ENCODE data around the gene ALOX15B. TPM values are rescaled to one million over a fixed set of nuclear protein-coding genes. Genes with fewer than 3 reads are reported as not detected.

ALOX15B gene
- total RNA-seq, 6 experiments from 2014 or later, result not detected

- H3K4me3 Mint-ChIP-seq, result no peak overlapping the region
- H3K9me3 Mint-ChIP-seq, result no peaks in the 10 kb centered on the region
- peaks cover 10% of the 10 kb centered on the region for H3K4me1 Mint-ChIP-seq (ENCODE audit: low read depth)
- peaks cover 31% of the 10 kb centered on the region for H3K27me3 Mint-ChIP-seq (ENCODE audit: insufficient read depth)
- DNase-seq, result no peak
- H3K27ac Mint-ChIP-seq, result no peak overlapping the region
- TF ChIP-seq, protein P1, sequence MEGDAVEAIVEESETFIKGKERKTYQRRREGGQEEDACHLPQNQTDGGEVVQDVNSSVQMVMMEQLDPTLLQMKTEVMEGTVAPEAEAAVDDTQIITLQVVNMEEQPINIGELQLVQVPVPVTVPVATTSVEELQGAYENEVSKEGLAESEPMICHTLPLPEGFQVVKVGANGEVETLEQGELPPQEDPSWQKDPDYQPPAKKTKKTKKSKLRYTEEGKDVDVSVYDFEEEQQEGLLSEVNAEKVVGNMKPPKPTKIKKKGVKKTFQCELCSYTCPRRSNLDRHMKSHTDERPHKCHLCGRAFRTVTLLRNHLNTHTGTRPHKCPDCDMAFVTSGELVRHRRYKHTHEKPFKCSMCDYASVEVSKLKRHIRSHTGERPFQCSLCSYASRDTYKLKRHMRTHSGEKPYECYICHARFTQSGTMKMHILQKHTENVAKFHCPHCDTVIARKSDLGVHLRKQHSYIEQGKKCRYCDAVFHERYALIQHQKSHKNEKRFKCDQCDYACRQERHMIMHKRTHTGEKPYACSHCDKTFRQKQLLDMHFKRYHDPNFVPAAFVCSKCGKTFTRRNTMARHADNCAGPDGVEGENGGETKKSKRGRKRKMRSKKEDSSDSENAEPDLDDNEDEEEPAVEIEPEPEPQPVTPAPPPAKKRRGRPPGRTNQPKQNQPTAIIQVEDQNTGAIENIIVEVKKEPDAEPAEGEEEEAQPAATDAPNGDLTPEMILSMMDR (IDR thresholded peaks at IDR 0.05), result no peak
- H3K36me3 Mint-ChIP-seq (ENCODE audit: low read depth), result no peaks in the 10 kb centered on the region
Measured at GRCh38 chr17:8052256-8053252, 13.7 kb downstream of the ALOX15B start.

DNA sequence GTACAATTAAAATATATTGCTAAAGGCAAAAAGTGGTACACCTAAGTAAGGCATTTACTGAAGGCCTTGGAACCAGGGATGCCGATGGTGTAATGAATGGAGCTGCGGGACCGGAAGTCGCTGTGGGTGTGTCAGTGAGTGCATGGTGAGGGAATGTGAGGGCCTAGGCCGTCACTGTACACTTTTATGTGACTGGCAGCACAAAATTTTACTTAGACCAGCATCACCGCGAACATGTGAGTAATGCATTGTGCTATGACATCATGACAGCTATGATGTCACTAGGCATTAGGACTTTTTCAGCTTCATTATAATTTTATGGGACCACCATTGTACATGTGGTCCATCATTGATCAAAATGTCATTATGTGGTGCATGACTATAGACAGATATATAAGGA lies 14.7 kb downstream of the ALOX15B start:
- no peak overlapping the region for H3K4me3 Mint-ChIP-seq
- TF ChIP-seq, protein P1 (IDR thresholded peaks at IDR 0.05), result no peak
- no peak for DNase-seq
- no peaks in the 10 kb centered on the region for H3K36me3 Mint-ChIP-seq (ENCODE audit: low read depth)
- H3K27ac Mint-ChIP-seq, result no peak overlapping the region
- H3K4me1 Mint-ChIP-seq (ENCODE audit: low read depth), result peaks cover 10% of the 10 kb centered on the region
- H3K9me3 Mint-ChIP-seq, result no peaks in the 10 kb centered on the region
- peaks cover 32% of the 10 kb centered on the region for H3K27me3 Mint-ChIP-seq (ENCODE audit: insufficient read depth)

GRCh38 chr17:8055851-8056231 lies 17.0 kb downstream of the ALOX15B start:
- no peak overlapping the region for H3K27ac Mint-ChIP-seq
- H3K36me3 Mint-ChIP-seq (ENCODE audit: low read depth), result no peaks in the 10 kb centered on the region
- TF ChIP-seq, protein P1 (IDR thresholded peaks at IDR 0.05), result no peak
- DNase-seq, result no peak
- H3K27me3 Mint-ChIP-seq (ENCODE audit: insufficient read depth), result peaks cover 35% of the 10 kb centered on the region
- peaks cover 10% of the 10 kb centered on the region for H3K4me1 Mint-ChIP-seq (ENCODE audit: low read depth)
- H3K9me3 Mint-ChIP-seq, result no peaks in the 10 kb centered on the region
- H3K4me3 Mint-ChIP-seq, result no peak overlapping the region

DNA sequence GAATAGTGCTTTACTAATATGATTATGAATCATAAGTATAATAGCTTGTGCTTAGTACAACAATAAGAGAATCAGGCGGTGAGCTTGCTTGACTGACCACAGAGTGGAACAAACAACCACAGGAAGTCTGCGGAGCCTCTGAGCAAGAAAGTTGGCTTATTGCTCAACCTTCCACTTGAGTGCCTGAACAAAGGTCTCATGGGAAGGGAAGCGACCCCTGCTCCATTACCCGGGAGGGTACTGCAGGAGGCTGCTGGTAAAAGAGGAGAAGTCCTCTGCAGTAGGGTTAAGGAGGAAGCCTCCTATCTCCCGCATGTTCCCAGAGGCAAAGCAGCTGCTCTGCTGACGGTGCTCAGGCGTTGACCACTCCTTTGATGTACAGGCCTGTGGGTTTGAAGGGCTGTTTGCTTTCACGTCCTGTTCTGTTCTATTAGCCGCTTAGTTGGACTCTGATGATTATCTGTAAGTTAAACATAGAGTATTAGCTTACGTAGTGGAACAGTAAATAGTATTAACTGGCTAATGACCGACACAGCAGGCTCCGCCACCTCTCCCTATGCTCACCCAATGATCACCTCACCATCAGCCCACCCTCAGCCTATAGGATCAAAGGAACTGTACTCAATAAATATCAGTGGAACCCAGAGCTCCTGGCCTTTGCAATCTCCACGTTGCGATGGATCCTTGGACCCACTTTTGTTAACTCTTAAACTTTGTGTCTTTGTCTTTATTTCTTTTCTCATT lies 17.5 kb downstream of the ALOX15B start:
- no peaks in the 10 kb centered on the region for H3K9me3 Mint-ChIP-seq
- TF ChIP-seq, protein P1 (IDR thresholded peaks at IDR 0.05), result no peak
- peaks cover 10% of the 10 kb centered on the region for H3K4me1 Mint-ChIP-seq (ENCODE audit: low read depth)
- no peaks in the 10 kb centered on the region for H3K36me3 Mint-ChIP-seq (ENCODE audit: low read depth)
- peaks cover 40% of the 10 kb centered on the region for H3K27me3 Mint-ChIP-seq (ENCODE audit: insufficient read depth)
- no peak overlapping the region for H3K27ac Mint-ChIP-seq
- H3K4me3 Mint-ChIP-seq, result no peak overlapping the region
- DNase-seq, result peak; percentile 14

- Mint-ChIP-seq H3K27ac (no peak overlapping the region), H3K9me3 (no peaks in the 10 kb centered on the region), H3K36me3 (ENCODE audit: low read depth) (no peaks in the 10 kb centered on the region), H3K27me3 (ENCODE audit: insufficient read depth) (peaks cover 46% of the 10 kb centered on the region), H3K4me1 (ENCODE audit: low read depth) (peaks cover 10% of the 10 kb centered on the region), H3K4me3 (no peak overlapping the region)
- TF ChIP-seq, protein P1 (IDR thresholded peaks at IDR 0.05), result no peak
- no peak for DNase-seq
Measured at GRCh38 chr17:8056976-8057625, 18.2 kb downstream of the ALOX15B start.
